Forelimb muscle (tissue), 1 donor: ENCODE results near the gene PNCK. TPM values are rescaled to one million over a fixed set of nuclear protein-coding genes. Genes with fewer than 3 reads are reported as not detected.

Source experiments
- DNase-seq: peaks from one replicate; pipeline ENCODE4 v3.0.0-alpha.2; 2013; ENCODE audit warnings: low read depth
- polyA plus RNA-seq: library from polyadenylated mRNA; unstranded; fragments of 120-200 nt; gene quantifications from one replicate; pipeline ENCODE4 v1.2.1, GENCODE V29; 2013; ENCODE audit not compliant: insufficient read length

The PNCK gene
- polyA plus RNA-seq, 1 donor = 6.2 TPM

DNA sequence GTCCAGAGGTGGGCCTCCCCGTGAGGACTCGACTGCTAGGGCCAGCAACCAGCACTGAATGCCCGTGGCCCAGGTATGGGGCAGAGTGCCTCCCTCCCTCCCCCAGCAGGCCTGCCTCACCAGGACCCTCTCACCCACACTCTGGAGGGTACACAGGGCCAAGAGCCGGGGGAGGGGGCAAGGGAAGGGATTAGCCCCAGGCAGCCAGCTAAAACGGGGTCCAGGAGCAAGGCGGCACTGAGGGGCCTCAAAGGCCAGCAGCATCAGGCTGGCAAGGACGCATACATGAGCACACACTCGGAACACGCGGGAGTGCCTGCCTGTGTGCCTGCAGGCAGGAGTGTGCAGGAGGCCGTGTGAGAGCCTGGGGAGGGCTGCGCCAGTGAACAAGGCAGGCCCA lies 44.9 kb downstream of the PNCK start:
- no peak for DNase-seq

GRCh38 chrX:153628129-153628528 lies 45.5 kb downstream of the PNCK start:
- no peak for DNase-seq

DNA sequence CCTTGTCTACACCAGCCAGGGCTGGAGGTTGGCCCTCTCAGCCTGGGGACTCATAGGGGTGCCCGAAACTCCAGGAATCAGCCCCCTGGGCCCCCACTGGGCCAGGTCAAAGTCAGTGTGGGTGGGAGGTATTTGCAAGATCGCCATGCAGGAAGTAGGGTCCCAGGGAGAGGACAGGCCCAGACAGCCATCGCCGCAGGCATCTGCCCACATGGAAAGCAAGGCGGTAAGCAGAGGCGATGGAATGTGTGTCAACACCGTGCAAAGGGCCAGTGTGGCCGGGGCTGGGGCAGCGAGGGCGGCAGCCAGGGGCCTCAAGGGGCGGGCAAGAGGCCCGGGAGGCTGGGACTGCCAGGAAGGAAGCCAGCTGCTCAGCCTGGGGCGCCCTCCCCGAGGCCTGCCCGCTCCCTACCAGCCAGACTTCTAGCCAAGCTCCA lies 45.9 kb downstream of the PNCK start:
- DNase-seq = no peak

DNA sequence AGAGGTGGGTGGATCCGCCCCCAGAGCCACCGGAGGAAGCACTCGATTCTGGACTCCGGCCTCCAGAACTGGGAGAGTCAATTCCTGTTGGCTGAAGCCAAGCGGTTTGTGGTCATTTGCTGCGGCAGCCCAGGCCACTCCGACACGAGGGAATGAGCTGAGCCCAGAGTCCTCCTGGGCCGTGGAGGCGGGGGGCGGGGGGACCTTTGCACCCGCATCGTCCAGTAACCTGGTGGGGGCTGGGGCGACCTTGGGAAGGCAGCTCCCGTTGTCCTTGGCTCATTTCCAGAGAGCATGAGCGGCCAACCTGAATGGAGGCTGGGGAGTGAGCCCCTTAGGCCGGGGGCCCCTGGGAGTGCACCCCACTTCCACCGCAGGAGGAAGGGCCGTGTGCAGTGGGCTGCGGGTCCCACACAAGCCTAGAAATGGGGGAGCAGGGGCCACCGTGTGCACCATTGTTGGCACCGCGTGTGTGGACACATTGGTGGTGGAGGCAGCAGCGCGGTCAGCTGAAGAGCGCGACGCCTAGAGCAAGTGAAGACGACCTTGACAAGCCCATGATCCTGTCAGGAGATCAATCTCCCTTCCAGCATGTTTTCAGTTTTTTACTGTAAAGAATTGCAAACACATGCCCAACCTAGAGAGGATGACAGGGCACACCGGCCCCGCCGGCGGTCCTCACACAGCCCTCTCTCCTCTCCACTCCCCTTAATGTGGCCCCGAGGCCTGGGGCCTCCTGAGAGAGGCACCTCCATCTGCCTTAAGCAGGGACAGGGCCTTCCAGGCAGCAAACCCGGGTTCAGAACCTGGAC lies 46.5 kb downstream of the PNCK start:
- DNase-seq = no peak

DNA sequence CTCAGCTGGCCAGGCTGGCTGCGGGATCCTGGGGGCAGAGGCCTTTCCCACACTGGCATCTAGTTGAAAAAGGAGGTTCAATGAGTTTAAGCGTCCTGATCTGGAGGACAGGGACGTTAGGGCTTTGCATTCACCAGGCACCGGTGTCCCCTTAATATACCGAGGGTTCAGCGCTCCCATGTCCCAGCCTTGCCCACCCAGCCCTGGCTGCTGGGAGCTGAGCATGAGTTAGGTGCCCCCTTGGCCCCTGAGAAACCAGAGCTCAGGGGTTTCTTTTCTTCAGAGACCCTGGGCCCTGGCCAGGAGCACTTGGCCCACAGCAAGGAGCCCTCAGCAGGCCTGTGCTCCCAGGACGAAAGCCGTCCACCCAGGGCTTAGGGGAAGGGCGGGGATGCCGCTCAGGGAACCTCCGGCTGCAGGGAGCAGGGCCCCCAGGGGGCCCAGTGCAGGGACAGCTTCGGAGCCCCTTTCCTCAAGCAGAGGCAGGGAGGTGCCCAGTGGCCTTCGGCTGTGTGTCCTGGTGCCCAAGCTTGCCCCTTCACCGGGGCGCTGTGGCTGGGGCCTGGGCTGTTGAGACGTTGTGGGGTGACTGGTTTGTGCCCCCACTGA lies 47.5 kb downstream of the PNCK start:
- no peak for DNase-seq

DNA sequence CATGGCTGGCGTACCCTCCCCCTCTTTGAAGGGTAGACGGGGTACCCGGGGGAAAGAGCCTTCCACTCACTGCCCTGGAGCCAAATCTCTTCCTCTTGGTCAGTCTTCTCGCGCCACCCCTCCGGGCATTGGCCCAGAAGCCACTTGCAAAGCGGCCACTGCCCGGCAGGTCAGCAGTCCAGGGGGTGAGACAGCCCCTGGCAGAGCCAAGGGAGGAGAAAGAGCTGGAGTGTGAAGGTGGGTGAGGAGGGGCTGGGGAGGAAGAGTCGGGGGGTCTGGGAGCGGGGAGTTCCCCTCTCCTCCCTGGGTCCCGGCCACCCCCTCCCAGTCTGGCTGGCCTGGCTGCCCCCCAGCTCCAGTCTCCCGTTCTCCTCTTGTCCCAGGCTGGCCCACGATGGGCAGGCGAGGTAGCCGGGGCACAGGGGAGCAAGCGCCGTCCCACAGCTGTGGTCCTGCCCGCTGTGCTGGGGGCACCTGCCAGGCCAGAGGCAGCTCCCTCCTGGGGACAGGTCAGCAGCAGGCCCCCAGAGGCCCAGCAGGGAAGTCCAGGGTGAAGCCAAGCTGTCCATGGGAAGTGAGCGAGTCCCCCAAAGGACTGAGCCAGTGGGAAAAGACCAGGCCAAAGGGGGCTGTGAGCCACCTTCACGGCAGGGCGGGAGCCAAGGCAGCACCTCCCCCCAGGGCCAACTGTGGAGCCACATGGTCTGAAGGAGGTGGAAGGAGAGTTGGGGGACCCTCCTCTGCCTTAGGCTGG lies 48.2 kb downstream of the PNCK start:
- DNase-seq = no peak

- no peak for DNase-seq
These were observed 49.2 kb downstream of the PNCK start for GRCh38 chrX:153624196-153625091.

DNA sequence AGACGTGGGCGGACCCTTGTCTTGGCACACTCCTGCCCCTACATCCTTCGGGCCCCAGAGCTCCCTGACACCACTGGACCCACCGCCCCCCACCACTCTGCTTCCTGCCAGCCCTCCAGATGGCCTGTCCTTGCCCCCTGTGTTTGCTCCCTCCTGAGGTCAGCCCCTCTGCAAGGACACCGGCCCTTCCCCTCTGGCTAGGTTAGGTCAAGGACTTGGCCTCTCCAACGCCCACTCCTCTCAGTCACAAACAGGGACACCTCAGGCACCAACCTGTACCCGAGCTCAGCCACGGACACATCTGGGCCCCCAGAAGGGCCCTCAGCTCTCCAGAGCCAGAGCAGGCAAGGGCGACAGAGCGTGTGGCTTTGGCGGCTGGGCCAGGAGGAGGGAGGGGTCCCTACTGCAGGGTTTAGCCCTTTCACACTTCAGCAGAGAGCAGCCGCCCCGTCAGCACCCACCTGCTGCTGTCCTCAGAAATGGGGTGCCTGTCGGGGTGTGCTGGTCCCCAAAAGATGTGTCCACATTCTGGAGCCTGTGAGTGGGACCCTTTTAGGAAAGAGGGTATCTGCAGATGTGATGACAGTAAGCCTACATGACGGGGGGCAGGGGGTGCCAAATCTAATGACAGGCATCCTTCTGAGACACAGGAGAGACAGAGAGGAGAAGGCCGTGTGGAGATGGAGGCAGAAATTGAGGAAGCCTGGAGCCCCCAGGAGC lies 50.1 kb downstream of the PNCK start:
- no peak for DNase-seq

DNA sequence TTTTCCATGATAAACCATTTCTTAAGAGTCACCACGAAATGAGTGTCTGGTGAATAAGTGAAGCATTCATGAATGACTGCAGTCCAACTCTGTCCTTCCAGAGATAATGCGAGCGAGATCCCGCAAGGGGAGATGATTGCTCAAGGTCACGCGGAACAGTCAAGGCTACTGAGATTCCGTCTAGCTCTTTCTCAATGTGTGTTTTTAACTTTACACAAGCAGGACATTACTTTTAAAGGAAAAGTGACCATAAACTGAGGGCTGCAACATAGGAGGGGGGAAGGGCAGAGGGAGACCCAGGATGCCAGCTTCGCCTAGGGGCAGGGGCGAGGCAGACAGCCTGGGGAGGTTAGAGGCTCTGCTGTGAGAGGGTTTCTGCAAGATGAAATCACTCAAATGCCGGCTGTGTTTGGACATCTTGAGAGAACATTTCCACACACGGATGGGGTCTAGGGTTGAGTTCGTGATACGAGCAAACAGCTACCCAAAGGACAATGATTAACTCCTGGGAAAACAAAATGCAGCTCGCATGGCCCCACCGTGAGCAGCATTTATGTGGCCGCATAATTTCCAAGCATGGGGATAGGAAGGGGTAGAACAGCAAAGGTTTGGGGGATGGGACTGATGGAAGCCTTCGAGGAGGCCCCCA lies 50.8 kb downstream of the PNCK start:
- no peak for DNase-seq

DNA sequence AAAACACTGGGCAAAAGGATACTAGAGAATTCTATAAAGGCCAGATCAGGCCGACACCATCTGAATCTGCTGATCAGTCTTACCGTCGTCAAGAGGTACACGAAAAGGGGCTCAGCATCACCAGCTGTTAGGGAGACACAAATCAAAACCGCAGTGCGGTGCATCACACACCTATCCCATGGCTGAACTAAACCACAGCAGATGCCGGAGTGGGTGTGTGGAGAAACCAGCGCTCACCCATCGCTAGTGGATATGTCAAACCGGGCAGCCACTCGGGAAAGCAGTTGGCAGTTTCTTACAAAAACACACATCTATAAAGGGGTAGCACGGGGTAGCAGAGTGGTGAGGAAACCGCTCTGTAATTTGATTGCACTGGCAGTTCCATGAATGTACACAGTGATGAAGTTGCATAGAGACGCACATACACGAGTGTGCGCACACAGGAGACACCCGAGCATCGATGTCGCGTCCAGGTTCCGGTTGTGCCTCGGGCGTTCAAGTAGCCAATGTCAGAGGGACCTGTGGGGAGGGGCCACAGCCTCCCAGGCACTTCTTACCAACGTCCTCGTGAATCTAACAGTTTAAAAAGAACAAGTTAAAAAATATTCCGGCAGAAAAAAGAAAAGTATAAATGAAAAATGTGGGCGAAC lies 51.5 kb downstream of the PNCK start:
- DNase-seq = no peak

GRCh38 chrX:153620576-153620975 lies 53.0 kb downstream of the PNCK start:
- DNase-seq = no peak

Other genes with a start within 250 kb of the PNCK start
- gene TREX2, start 227.8 kb downstream of the PNCK start, polyA plus RNA-seq = 0.20 TPM
- gene HAUS7, start 203.2 kb downstream of the PNCK start, polyA plus RNA-seq = 20.8 TPM
- 95.3 TPM for gene BGN, start 178.8 kb downstream of the PNCK start, polyA plus RNA-seq
- gene ATP2B3, start 156.2 kb downstream of the PNCK start, polyA plus RNA-seq = 0.80 TPM
- gene CCNQ, start 74.7 kb downstream of the PNCK start, polyA plus RNA-seq = 15.6 TPM
- 0.15 TPM for gene DUSP9, start 26.6 kb downstream of the PNCK start, polyA plus RNA-seq
- gene SLC6A8, start 14.1 kb upstream of the PNCK start, polyA plus RNA-seq = 40.6 TPM
- gene BCAP31, start 50.6 kb upstream of the PNCK start, polyA plus RNA-seq = 74.1 TPM
- 10.3 TPM for gene ABCD1, start 51.0 kb upstream of the PNCK start, polyA plus RNA-seq
- gene PLXNB3, start 90.4 kb upstream of the PNCK start, polyA plus RNA-seq = 2.3 TPM
- gene SRPK3, start 107.2 kb upstream of the PNCK start, polyA plus RNA-seq = 299 TPM
- gene IDH3G, start 120.6 kb upstream of the PNCK start, polyA plus RNA-seq = 49.6 TPM
- 115 TPM for gene SSR4, start 120.9 kb upstream of the PNCK start, polyA plus RNA-seq
- 2.4 TPM for gene PDZD4, start 156.7 kb upstream of the PNCK start, polyA plus RNA-seq
- gene L1CAM, start 212.4 kb upstream of the PNCK start, polyA plus RNA-seq = 1.9 TPM
- 1.1 TPM for gene AVPR2, start 230.9 kb upstream of the PNCK start, polyA plus RNA-seq